ENCODE data around the gene PCGF1.
A peak's percentile ranks its signal among the peaks of the same experiment; 100 is the strongest.
"Not testable (repeated sequence)": the region's sequence is repeated elsewhere in the genome, so short reads cannot be mapped to it uniquely, and the experiment has no call there.

Gene PCGF1

DNA sequence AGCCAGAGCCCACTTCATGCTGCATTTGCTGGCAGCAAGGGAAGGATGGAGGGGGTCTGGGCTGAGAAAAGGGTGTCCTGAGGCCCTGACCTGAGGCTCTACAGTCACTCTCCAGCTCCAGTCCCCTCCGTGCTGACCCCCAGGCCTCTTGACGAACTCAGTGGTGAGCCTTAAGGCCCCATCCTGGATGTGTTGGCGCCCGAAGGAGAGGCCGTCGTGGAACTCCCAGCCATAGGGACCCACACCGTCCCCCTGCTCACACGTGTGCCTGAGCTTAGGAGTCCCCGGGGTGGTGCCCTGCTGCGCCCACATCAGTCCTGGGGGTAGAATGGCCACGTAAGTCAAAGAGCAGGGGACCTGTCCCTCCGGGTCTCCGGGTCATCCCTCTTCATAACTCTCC, 43.1 kb downstream of the PCGF1 start:
- peak overlapping the region; percentile 81 for H3K4me3 ChIP-seq (ENCODE audit: insufficient read depth, low read depth, low read length)
- peaks cover 8% of the 10 kb centered on the region for H3K36me3 ChIP-seq (ENCODE audit: control insufficient read depth, insufficient read depth, low read length)
- peaks cover 5% of the 10 kb centered on the region for H3K4me1 ChIP-seq (ENCODE audit: control insufficient read depth, insufficient read depth, low read length)
- 15% methylated on average over 13 of the region's 13 CpGs for WGBS, 2 experiments
- no peaks in the 10 kb centered on the region for H3K27me3 ChIP-seq (ENCODE audit: control insufficient read depth, insufficient read depth, low read length, poor library complexity, severe bottlenecking)
- H3K9me3 ChIP-seq (ENCODE audit: control insufficient read depth, low read length) = no peaks in the 10 kb centered on the region
- no peak overlapping the region for H3K27ac ChIP-seq (ENCODE audit: insufficient read depth, low read depth, low read length, poor library complexity, severe bottlenecking)

GRCh38 chr2:74462786-74463105, 44.7 kb downstream of the PCGF1 start:
- Histone ChIP-seq H3K4me1 (ENCODE audit: control insufficient read depth, insufficient read depth, low read length) (peaks cover 5% of the 10 kb centered on the region), H3K27ac (ENCODE audit: insufficient read depth, low read depth, low read length, poor library complexity, severe bottlenecking) (no peak overlapping the region), H3K9me3 (ENCODE audit: control insufficient read depth, low read length) (no peaks in the 10 kb centered on the region), H3K36me3 (ENCODE audit: control insufficient read depth, insufficient read depth, low read length) (peaks cover 8% of the 10 kb centered on the region), H3K4me3 (ENCODE audit: insufficient read depth, low read depth, low read length) (no peak overlapping the region), H3K27me3 (ENCODE audit: control insufficient read depth, insufficient read depth, low read length, poor library complexity, severe bottlenecking) (no peaks in the 10 kb centered on the region)
- WGBS, 2 experiments = 92 to 97% methylated on average over 4 of the region's 4 CpGs

- 96% methylated on average over 20 of the region's 20 CpGs for WGBS, 2 experiments
- Histone ChIP-seq H3K27me3 (ENCODE audit: control insufficient read depth, insufficient read depth, low read length, poor library complexity, severe bottlenecking) (no peaks in the 10 kb centered on the region), H3K9me3 (ENCODE audit: control insufficient read depth, low read length) (no peaks in the 10 kb centered on the region), H3K27ac (ENCODE audit: insufficient read depth, low read depth, low read length, poor library complexity, severe bottlenecking) (no peak overlapping the region), H3K4me3 (ENCODE audit: insufficient read depth, low read depth, low read length) (no peak overlapping the region), H3K36me3 (ENCODE audit: control insufficient read depth, insufficient read depth, low read length) (peaks cover 8% of the 10 kb centered on the region), H3K4me1 (ENCODE audit: control insufficient read depth, insufficient read depth, low read length) (peaks cover 5% of the 10 kb centered on the region)
These were observed 45.3 kb downstream of the PCGF1 start for GRCh38 chr2:74462054-74462785.

- Histone ChIP-seq H3K4me1 (ENCODE audit: control insufficient read depth, insufficient read depth, low read length) (peaks cover 12% of the 10 kb centered on the region), H3K27ac (ENCODE audit: insufficient read depth, low read depth, low read length, poor library complexity, severe bottlenecking) (no peak overlapping the region), H3K9me3 (ENCODE audit: control insufficient read depth, low read length) (no peaks in the 10 kb centered on the region), H3K4me3 (ENCODE audit: insufficient read depth, low read depth, low read length) (no peak overlapping the region), H3K36me3 (ENCODE audit: control insufficient read depth, insufficient read depth, low read length) (peaks cover 8% of the 10 kb centered on the region), H3K27me3 (ENCODE audit: control insufficient read depth, insufficient read depth, low read length, poor library complexity, severe bottlenecking) (no peaks in the 10 kb centered on the region)
- 95 to 96% methylated on average over 27 of the region's 27 CpGs for WGBS, 2 experiments
These were observed 46.1 kb downstream of the PCGF1 start for GRCh38 chr2:74461187-74462053.

DNA sequence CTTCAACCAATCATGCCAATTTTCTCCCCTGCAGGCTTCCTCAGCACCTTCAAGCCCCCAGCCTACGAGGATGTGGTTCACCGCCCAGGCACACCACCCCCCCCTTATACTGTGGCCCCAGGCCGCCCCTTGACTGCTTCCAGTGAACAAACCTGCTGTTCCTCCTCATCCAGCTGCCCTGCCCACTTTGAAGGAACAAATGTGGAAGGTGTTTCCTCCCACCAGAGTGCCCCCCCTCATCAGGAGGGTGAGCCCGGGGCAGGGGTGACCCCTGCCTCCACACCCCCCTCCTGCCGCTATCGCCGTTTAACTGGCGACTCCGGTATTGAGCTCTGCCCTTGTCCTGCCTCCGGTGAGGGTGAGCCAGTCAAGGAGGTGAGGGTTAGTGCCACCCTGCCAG, 47.3 kb downstream of the PCGF1 start:
- not testable (repeated sequence) for H3K4me3 ChIP-seq (ENCODE audit: insufficient read depth, low read depth, low read length); H3K27me3 ChIP-seq (ENCODE audit: control insufficient read depth, insufficient read depth, low read length, poor library complexity, severe bottlenecking); H3K9me3 ChIP-seq (ENCODE audit: control insufficient read depth, low read length); H3K27ac ChIP-seq (ENCODE audit: insufficient read depth, low read depth, low read length, poor library complexity, severe bottlenecking); H3K36me3 ChIP-seq (ENCODE audit: control insufficient read depth, insufficient read depth, low read length)
- H3K4me1 ChIP-seq (ENCODE audit: control insufficient read depth, insufficient read depth, low read length) = peaks cover 17% of the 10 kb centered on the region
- 94 to 96% methylated on average over 10 of the region's 10 CpGs for WGBS, 2 experiments

DNA sequence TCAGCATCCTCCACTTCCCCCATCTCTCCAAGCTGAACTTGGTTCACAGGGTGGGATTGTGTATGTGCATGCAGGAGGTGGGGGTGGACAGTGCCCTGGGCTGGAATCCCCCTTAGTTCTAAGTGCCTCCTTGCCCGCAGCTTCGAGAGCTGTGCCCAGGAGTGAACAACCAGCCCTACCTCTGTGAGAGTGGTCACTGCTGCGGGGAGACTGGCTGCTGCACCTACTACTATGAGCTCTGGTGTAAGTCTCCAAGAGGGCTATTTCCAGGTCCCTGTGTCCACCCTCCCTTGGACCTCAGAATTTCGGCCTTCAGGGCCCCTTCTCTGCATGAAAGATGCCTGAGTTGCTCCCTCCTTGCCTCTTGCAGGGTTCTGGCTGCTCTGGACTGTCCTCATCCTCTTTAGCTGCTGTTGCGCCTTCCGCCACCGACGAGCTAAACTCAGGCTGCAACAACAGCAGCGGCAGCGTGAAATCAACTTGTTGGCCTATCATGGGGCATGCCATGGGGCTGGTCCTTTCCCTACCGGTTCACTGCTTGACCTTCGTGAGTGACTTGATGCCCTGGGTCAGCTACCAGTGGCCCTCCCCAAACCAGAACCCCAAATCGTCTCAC, 47.9 kb downstream of the PCGF1 start:
- H3K27ac ChIP-seq (ENCODE audit: insufficient read depth, low read depth, low read length, poor library complexity, severe bottlenecking); H3K36me3 ChIP-seq (ENCODE audit: control insufficient read depth, insufficient read depth, low read length); H3K9me3 ChIP-seq (ENCODE audit: control insufficient read depth, low read length); H3K27me3 ChIP-seq (ENCODE audit: control insufficient read depth, insufficient read depth, low read length, poor library complexity, severe bottlenecking): not testable (repeated sequence)
- Histone ChIP-seq H3K4me3 (ENCODE audit: insufficient read depth, low read depth, low read length) (peak overlapping the region; percentile 96), H3K4me1 (ENCODE audit: control insufficient read depth, insufficient read depth, low read length) (peaks cover 17% of the 10 kb centered on the region)
- WGBS, 2 experiments = 88 to 91% methylated on average over 13 of the region's 13 CpGs

DNA sequence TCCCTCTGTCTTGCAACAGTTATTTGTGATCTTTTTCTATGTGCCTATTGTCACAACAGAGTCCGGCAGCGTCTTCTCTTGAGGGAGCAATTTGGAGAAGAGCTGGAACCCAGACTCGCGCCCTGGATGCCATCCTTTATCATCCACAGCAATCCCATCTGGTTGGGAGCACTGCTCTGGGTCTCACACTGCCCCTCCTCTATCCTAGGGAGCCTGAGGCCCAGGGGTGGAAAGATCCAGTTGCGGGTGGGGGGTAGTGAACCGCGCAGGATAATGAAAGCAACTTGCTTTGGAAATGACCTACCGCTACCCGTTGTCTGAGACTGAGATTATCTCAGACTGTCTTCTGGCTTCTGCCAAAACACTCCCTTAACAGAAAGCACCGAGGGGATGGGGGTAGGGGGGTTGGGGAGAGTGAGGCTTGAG, 48.5 kb downstream of the PCGF1 start:
- peaks cover 12% of the 10 kb centered on the region for H3K4me1 ChIP-seq (ENCODE audit: control insufficient read depth, insufficient read depth, low read length)
- 3 to 14% methylated on average over 9 to 10 of the region's 10 CpGs for WGBS, 2 experiments
- H3K4me3 ChIP-seq (ENCODE audit: insufficient read depth, low read depth, low read length) = peak overlapping the region; percentile 96
- H3K27me3 ChIP-seq (ENCODE audit: control insufficient read depth, insufficient read depth, low read length, poor library complexity, severe bottlenecking) = no peaks in the 10 kb centered on the region
- H3K9me3 ChIP-seq (ENCODE audit: control insufficient read depth, low read length) = no peaks in the 10 kb centered on the region
- no peak overlapping the region for H3K27ac ChIP-seq (ENCODE audit: insufficient read depth, low read depth, low read length, poor library complexity, severe bottlenecking)
- peaks cover 8% of the 10 kb centered on the region for H3K36me3 ChIP-seq (ENCODE audit: control insufficient read depth, insufficient read depth, low read length)

GRCh38 chr2:74458132-74458937, 49.2 kb downstream of the PCGF1 start, which contains the start of gene WBP1:
WBP1 (plus strand) TSS chr2:74458438; CDS start chr2:74458603, 165 bp downstream.
- 0% methylated on average over 38 of the region's 38 CpGs for WGBS, 2 experiments
- H3K36me3 ChIP-seq (ENCODE audit: control insufficient read depth, insufficient read depth, low read length) = peaks cover 8% of the 10 kb centered on the region
- H3K27ac ChIP-seq (ENCODE audit: insufficient read depth, low read depth, low read length, poor library complexity, severe bottlenecking) = peak within 1 kb of the TSS; percentile 94
- H3K4me3 ChIP-seq (ENCODE audit: insufficient read depth, low read depth, low read length) = peak within 1 kb of the TSS; percentile 96
- peaks cover 12% of the 10 kb centered on the region for H3K4me1 ChIP-seq (ENCODE audit: control insufficient read depth, insufficient read depth, low read length)
- H3K9me3 ChIP-seq (ENCODE audit: control insufficient read depth, low read length) = no peaks in the 10 kb centered on the region
- no peaks in the 10 kb centered on the region for H3K27me3 ChIP-seq (ENCODE audit: control insufficient read depth, insufficient read depth, low read length, poor library complexity, severe bottlenecking)

DNA sequence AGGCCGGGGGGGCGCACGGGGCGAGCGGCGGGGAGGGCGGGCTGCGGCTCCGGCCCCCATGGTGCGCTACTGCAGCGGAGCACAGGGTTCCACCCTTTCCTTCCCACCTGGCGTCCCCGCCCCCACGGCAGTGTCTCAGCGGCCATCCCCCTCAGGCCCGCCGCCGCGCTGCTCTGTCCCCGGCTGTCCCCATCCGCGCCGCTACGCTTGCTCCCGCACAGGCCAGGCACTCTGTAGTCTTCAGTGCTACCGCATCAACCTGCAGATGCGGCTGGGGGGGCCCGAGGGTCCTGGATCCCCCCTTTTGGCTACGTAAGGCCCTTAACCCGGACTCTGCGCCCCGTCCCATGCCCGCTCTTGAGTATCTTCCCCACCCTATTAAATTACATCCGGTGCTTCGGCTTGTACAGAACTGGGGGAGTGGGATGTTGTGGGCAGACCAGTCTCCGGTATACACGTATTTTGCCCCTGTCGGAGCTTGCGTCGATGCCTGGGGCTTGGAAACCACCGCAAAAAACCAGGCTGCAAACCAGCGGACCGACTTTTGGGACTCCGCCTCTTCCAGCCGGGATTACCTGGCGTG, 49.9 kb downstream of the PCGF1 start:
- Histone ChIP-seq H3K27ac (ENCODE audit: insufficient read depth, low read depth, low read length, poor library complexity, severe bottlenecking) (peak overlapping the region; percentile 94), H3K9me3 (ENCODE audit: control insufficient read depth, low read length) (no peaks in the 10 kb centered on the region), H3K4me3 (ENCODE audit: insufficient read depth, low read depth, low read length) (peak overlapping the region; percentile 75), H3K36me3 (ENCODE audit: control insufficient read depth, insufficient read depth, low read length) (peaks cover 8% of the 10 kb centered on the region), H3K27me3 (ENCODE audit: control insufficient read depth, insufficient read depth, low read length, poor library complexity, severe bottlenecking) (no peaks in the 10 kb centered on the region), H3K4me1 (ENCODE audit: control insufficient read depth, insufficient read depth, low read length) (peaks cover 12% of the 10 kb centered on the region)
- 0% methylated on average over 45 to 46 of the region's 46 CpGs for WGBS, 2 experiments
